Erythroblast (primary cell): ENCODE measurements around the gene KANSL1.
"Not testable (repeated sequence)": the region's sequence is repeated elsewhere in the genome, so short reads cannot be mapped to it uniquely, and the experiment has no call there.

Experiments
- DNase-seq, 2 experiments: peaks; one replicate each; lab custom pipeline; 2025; lab: John Stamatoyannopoulos, UW
- GATA1 ChIP-seq: IDR thresholded peaks from 2 replicates; pipeline ENCODE4 v1.6.1; 2011; ENCODE audit warnings: low read depth, mild to moderate bottlenecking, control low read depth, low read length, moderate library complexity
- POLR2A ChIP-seq: IDR thresholded peaks from 2 replicates; pipeline ENCODE4 v1.6.1; 2011; ENCODE audit warnings: mild to moderate bottlenecking, low read length

Gene KANSL1

GRCh38 chr17:46195217-46195855 is 2.1 kb upstream of the KANSL1 start:
- TF ChIP-seq POLR2A (no peak), GATA1 (no peak)

GRCh38 chr17:46194393-46195216 is 1.4 kb upstream of the KANSL1 start:
- TF ChIP-seq GATA1 (no peak), POLR2A (no peak)
- peak; percentile 75 to 78 for DNase-seq

More at GRCh38 chr17:46195217-46195855, 2.1 kb upstream of the KANSL1 start:
- DNase-seq, result no peak

DNA sequence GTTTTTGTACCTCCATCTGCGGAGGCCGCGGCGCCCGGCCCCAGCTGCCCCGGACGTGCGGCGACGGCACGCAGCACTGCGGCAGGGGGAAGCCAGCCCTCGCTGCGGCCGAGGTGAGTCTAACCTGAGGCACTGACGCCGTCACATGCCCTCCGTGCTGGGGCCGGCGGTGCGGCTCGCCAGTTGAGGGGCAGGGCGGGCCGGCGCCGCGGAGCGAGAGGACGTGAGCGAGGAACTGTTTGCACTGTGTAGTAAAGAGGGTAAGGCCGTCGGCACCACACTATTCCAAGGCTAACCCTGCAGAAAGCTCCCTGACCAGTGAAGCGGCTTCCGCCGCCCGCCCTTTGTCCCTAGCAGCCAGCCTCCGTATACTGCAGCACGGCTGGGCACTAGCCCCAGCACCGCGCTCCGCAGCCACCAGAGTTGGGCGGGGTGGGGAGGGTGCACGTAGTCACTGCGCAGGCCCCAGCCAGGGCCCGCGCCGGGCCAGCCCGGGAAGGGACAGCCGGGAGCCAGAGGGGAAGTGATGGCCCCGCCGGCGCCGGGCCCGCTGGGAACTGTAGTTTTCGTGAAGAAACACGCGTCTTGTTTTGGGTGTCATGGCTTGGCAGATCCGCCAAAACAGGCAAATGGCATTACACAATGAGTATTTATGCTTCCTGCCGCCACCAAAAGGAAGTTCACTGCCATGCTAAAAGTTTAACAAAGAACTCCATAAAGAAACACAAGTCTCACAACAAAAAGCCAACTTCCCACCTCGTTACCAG is 580 bp upstream of the KANSL1 start:
- peak; percentile 89 for TF ChIP-seq POLR2A
- no peak for TF ChIP-seq GATA1
- peak; percentile 97 to 98 for DNase-seq

- TF ChIP-seq POLR2A, result no peak
- TF ChIP-seq GATA1, result no peak
- DNase-seq, result peak; percentile 84 to 91
Observed at GRCh38 chr17:46192439-46193150, 634 bp downstream of the KANSL1 start.

GRCh38 chr17:46192189-46192438 is 1.1 kb downstream of the KANSL1 start:
- TF ChIP-seq GATA1, result no peak
- TF ChIP-seq POLR2A, result no peak
- DNase-seq, result no peak

GRCh38 chr17:46191322-46192188 is 1.7 kb downstream of the KANSL1 start:
- peak; percentile 75 to 79 for DNase-seq
- no peak for TF ChIP-seq GATA1
- TF ChIP-seq POLR2A, result no peak

- peak in 1 of 2 experiments; percentile 48 for DNase-seq
- TF ChIP-seq GATA1 (no peak), POLR2A (no peak)
Observed at GRCh38 chr17:46190763-46191162, 2.5 kb downstream of the KANSL1 start.

DNA sequence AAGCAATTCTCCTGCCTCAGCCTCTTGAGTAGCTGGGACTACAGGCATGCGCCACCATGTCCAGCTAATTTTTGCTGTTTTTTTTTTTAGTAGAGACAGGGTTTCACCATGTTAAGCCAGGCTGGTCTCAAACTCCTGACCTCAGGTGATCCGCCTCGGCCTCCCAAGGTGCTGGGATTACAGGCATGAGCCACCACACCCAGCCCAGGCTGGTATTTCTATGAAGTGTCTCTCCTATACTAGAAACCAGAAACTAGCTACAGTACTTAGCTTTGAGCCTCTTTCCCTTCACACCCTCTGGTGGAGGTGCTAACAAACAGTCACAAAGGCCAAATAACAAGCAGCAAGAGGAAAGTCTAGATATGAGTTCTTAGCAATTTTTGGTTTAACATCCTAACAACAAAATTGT is 6.4 kb downstream of the KANSL1 start:
- DNase-seq, result peak; percentile 65 to 69

- TF ChIP-seq POLR2A (no peak), GATA1 (no peak)
- no peak for DNase-seq
Observed at GRCh38 chr17:46184696-46185095, 8.5 kb downstream of the KANSL1 start.

DNA sequence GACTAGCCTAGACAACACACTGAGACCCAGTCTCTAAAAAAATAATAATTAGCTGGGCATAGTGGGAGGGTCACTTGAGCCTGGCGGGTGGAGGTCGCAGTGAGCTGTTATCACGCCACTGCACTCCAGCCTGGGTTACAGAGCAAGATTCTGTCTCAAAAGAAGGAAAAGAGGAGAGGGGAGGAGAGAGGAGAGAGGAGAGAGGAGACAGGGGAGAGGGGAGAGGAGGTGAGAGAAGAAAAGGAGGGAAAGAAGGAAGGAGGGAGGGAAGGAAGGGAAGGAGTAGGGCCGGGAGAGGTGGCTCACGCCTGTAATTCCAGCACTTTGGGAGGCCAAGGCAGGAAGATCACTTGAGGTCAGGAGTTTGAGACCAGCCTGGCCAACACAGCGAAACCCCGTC is 9.8 kb downstream of the KANSL1 start:
- peak in 1 of 2 experiments; percentile 37 for DNase-seq

DNA sequence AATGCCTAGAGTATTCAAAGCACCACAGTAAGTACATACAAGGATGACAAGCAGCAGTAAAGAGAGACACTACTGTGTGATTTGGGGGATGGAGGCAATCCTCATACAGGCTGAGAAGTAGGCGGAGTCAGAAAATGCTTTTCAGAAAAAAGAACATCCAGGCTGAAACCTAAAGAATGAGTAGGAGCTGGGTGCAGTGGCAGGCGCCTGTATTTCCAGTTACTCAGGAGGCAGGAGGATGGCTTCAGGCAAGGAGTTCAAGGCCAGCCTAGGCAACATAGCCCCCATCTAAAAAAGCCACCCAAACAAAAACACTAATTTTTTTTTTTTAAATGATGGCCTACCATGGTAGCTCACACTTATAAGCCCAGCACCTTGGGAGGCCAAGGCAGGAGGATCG is 10.3 kb downstream of the KANSL1 start:
- no peak for TF ChIP-seq POLR2A
- TF ChIP-seq GATA1, result no peak
- DNase-seq, result peak; percentile 37 to 56

DNA sequence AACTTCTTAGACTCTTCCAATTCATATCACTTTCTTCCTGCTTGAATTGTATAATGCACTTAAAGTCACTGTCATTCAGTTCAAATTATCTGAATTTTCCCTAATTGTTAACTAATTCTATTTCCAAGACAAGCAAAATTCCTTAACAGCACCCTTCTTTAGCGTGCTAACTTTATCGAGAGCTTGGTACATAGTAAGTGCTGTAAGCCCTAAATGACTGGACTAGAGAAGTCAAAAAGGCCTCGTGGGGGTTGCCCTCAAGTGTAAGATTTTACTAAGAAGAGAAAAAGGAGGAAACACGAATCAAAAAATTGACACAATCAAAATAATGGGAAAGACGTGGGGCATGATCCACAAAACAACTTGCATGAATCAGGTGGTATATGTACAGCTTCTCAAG is 11.3 kb downstream of the KANSL1 start:
- no peak for DNase-seq
- TF ChIP-seq POLR2A, result no peak

DNA sequence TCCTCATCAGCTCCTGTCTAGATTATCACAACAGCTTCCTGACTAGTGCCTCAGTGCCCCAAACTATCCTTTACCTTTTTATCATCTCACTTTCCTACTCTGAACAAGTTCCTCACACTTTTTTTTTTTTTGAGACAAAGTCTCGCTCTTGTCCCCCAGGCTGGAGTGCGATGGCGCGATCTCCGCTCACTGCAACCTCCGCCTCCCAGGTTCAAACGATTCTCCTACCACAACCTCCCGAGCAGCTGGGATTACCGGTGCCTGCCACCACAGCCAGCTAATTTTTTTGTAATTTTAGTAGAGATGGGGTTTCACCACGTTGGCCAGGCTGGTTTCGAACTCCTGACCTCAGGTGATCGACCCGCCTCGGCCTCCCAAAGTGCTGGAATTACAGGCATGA is 11.9 kb downstream of the KANSL1 start:
- DNase-seq, result not testable (repeated sequence)
